GM18867 (cell line): Measurements from ENCODE around the gene TNK2.
"Not testable (repeated sequence)": the region's sequence is repeated elsewhere in the genome, so short reads cannot be mapped to it uniquely, and the experiment has no call there.

ENCODE experiments used
- ATAC-seq: cut with Tn5 transposase; IDR thresholded peaks from one replicate; pipeline ENCODE4 v1.9.1; 2021; ENCODE audit warnings: mild to moderate bottlenecking, moderate library complexity; ENCODE audit not compliant: unreplicated experiment

TNK2 gene

GRCh38 chr3:195824425-195825190, 83.7 kb downstream of the TNK2 start:
- ATAC-seq: not testable (repeated sequence)

GRCh38 chr3:195823999-195824398, 84.4 kb downstream of the TNK2 start:
- ATAC-seq: no peak

- no peak for ATAC-seq
These were observed 85.1 kb downstream of the TNK2 start for GRCh38 chr3:195823280-195823679.

- ATAC-seq: no peak
These were observed 86.1 kb downstream of the TNK2 start for GRCh38 chr3:195822131-195822696.

GRCh38 chr3:195821403-195822130, 86.8 kb downstream of the TNK2 start:
- ATAC-seq: no peak

- no peak for ATAC-seq
These were observed 87.5 kb downstream of the TNK2 start for GRCh38 chr3:195820901-195821300.

- no peak for ATAC-seq
These were observed 88.2 kb downstream of the TNK2 start for GRCh38 chr3:195820186-195820585.

GRCh38 chr3:195818301-195818700, 90.0 kb downstream of the TNK2 start:
- ATAC-seq: no peak

GRCh38 chr3:195817578-195818135, 90.7 kb downstream of the TNK2 start:
- ATAC-seq: no peak

- not testable (repeated sequence) for ATAC-seq
These were observed 92.0 kb downstream of the TNK2 start for GRCh38 chr3:195816276-195816913.

GRCh38 chr3:195815169-195815771, 93.1 kb downstream of the TNK2 start:
- ATAC-seq: no peak

- no peak for ATAC-seq
These were observed 94.3 kb downstream of the TNK2 start for GRCh38 chr3:195813916-195814640.
